ENCODE data around the gene CETN1. TPM values are rescaled to one million over a fixed set of nuclear protein-coding genes. Genes with fewer than 3 reads are reported as not detected.

CETN1 gene
- not detected in 2 replicates for polyA plus RNA-seq
- not detected in 2 replicates for polyA minus RNA-seq

DNA sequence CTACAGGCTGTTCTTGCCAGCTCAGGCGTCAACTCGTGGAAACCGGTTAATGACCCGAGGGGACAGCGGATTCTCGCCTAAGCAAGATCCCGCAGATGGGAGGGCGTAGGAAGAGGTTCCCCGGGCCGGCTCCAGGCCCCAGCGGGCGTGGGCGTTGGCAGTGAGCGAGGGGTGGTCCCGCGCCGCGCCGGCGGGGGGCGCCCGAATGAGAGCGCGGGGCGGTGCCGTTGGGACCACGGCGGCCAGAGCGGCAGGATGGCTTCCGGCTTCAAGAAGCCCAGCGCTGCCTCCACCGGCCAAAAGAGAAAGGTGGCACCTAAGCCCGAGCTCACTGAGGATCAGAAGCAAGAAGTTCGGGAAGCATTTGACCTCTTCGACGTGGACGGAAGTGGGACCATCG lies at the start of gene CETN1:
Gene CETN1, plus strand, starts transcription at position 227 of the 400 bp plus-strand sequence. Its CDS starts 29 bp downstream, at position 256.
- H3K79me2 ChIP-seq (replicated peaks; ENCODE audit: insufficient read depth, low read length): no peaks in the 10 kb centered on the region
- no peaks in the 10 kb centered on the region for H3K9me3 ChIP-seq (ENCODE audit: low read length)
- H4K20me1 ChIP-seq (ENCODE audit: insufficient read depth): no peaks in the 10 kb centered on the region
- no peak for TF ChIP-seq EZH2 (IDR thresholded peaks at IDR 0.05; ENCODE audit: borderline replicate concordance, insufficient read depth, low read length, poor library complexity, severe bottlenecking)
- TF ChIP-seq SMC3 (conservative IDR thresholded peaks at IDR 0.05; ENCODE audit: poor library complexity): no peak
- no peak for TF ChIP-seq MXI1 (conservative IDR thresholded peaks at IDR 0.05; ENCODE audit: poor library complexity, severe bottlenecking)
- TF ChIP-seq TAF1 (IDR thresholded peaks at IDR 0.05; ENCODE audit: low read depth): no peak
- TF ChIP-seq EP300 (conservative IDR thresholded peaks at IDR 0.05; ENCODE audit: poor library complexity, severe bottlenecking): no peak
- no peak for TF ChIP-seq POLR2AphosphoS5 (IDR thresholded peaks at IDR 0.05)
- TF ChIP-seq RAD21 (conservative IDR thresholded peaks at IDR 0.05): no peak
- TF ChIP-seq, protein P1, sequence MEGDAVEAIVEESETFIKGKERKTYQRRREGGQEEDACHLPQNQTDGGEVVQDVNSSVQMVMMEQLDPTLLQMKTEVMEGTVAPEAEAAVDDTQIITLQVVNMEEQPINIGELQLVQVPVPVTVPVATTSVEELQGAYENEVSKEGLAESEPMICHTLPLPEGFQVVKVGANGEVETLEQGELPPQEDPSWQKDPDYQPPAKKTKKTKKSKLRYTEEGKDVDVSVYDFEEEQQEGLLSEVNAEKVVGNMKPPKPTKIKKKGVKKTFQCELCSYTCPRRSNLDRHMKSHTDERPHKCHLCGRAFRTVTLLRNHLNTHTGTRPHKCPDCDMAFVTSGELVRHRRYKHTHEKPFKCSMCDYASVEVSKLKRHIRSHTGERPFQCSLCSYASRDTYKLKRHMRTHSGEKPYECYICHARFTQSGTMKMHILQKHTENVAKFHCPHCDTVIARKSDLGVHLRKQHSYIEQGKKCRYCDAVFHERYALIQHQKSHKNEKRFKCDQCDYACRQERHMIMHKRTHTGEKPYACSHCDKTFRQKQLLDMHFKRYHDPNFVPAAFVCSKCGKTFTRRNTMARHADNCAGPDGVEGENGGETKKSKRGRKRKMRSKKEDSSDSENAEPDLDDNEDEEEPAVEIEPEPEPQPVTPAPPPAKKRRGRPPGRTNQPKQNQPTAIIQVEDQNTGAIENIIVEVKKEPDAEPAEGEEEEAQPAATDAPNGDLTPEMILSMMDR (IDR thresholded peaks at IDR 0.05; ENCODE audit: poor library complexity, severe bottlenecking): no peak
- TF ChIP-seq, protein P2, sequence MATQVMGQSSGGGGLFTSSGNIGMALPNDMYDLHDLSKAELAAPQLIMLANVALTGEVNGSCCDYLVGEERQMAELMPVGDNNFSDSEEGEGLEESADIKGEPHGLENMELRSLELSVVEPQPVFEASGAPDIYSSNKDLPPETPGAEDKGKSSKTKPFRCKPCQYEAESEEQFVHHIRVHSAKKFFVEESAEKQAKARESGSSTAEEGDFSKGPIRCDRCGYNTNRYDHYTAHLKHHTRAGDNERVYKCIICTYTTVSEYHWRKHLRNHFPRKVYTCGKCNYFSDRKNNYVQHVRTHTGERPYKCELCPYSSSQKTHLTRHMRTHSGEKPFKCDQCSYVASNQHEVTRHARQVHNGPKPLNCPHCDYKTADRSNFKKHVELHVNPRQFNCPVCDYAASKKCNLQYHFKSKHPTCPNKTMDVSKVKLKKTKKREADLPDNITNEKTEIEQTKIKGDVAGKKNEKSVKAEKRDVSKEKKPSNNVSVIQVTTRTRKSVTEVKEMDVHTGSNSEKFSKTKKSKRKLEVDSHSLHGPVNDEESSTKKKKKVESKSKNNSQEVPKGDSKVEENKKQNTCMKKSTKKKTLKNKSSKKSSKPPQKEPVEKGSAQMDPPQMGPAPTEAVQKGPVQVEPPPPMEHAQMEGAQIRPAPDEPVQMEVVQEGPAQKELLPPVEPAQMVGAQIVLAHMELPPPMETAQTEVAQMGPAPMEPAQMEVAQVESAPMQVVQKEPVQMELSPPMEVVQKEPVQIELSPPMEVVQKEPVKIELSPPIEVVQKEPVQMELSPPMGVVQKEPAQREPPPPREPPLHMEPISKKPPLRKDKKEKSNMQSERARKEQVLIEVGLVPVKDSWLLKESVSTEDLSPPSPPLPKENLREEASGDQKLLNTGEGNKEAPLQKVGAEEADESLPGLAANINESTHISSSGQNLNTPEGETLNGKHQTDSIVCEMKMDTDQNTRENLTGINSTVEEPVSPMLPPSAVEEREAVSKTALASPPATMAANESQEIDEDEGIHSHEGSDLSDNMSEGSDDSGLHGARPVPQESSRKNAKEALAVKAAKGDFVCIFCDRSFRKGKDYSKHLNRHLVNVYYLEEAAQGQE (IDR thresholded peaks at IDR 0.05; ENCODE audit: borderline replicate concordance): no peak
- H3K9ac ChIP-seq (ENCODE audit: low read length): no peak within 1 kb of the TSS
- no peaks in the 10 kb centered on the region for H3K27me3 ChIP-seq (ENCODE audit: insufficient read depth, low read depth, low read length)
- no peaks in the 10 kb centered on the region for H3K9me2 ChIP-seq (ENCODE audit: insufficient read depth, low read length)
- no peaks in the 10 kb centered on the region for H3K36me3 ChIP-seq (ENCODE audit: insufficient read depth, low read length)
- H3K27ac ChIP-seq (ENCODE audit: low read length): no peak within 1 kb of the TSS
- no peak within 1 kb of the TSS for H3K4me3 ChIP-seq (ENCODE audit: low read length)
- H2AFZ ChIP-seq (ENCODE audit: low read depth, low read length): no peak within 1 kb of the TSS
- H3F3A ChIP-seq (ENCODE audit: insufficient read depth, low read length, poor library complexity, severe bottlenecking): no peaks in the 10 kb centered on the region
- no peak within 1 kb of the TSS for H3K4me2 ChIP-seq (ENCODE audit: low read length)

DNA sequence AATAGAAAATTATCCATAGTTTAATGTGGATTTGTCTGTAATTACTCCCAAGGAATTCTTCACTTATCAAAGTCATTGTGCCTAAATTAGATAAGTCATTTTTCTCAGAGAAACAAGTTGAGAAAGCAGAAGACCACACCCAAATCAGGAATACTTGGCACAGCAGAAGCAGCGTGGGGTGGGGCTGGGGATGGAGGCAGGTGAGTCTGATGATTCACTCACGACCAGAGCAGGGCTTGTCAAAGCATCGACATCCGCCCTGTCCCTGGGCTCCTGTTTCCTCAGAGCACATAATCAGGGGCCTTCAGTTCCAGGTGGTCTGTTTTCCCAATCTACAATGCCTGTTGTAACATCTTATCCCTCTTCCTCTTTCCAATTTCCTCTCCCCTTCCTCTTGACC lies 48.2 kb upstream of the CETN1 start:
- TF ChIP-seq TAF1 (IDR thresholded peaks at IDR 0.05; ENCODE audit: low read depth) (no peak), SMC3 (conservative IDR thresholded peaks at IDR 0.05; ENCODE audit: poor library complexity) (no peak), POLR2AphosphoS5 (IDR thresholded peaks at IDR 0.05) (no peak)
- TF ChIP-seq, protein P1 (IDR thresholded peaks at IDR 0.05; ENCODE audit: poor library complexity, severe bottlenecking): no peak
- TF ChIP-seq, protein P2 (IDR thresholded peaks at IDR 0.05; ENCODE audit: borderline replicate concordance): no peak
- no peaks in the 10 kb centered on the region for H3K36me3 ChIP-seq (ENCODE audit: insufficient read depth, low read length)
- no peak overlapping the region for H3K4me3 ChIP-seq (ENCODE audit: low read length)
- no peak overlapping the region for H3K9ac ChIP-seq (ENCODE audit: low read length)
- H3K79me2 ChIP-seq (replicated peaks; ENCODE audit: insufficient read depth, low read length): no peaks in the 10 kb centered on the region
- no peak overlapping the region for H3K27ac ChIP-seq (ENCODE audit: low read length)
- H2AFZ ChIP-seq (ENCODE audit: low read depth, low read length): no peak overlapping the region
- no peaks in the 10 kb centered on the region for H3K27me3 ChIP-seq (ENCODE audit: insufficient read depth, low read depth, low read length)
- H4K20me1 ChIP-seq (ENCODE audit: insufficient read depth): no peaks in the 10 kb centered on the region
- H3F3A ChIP-seq (ENCODE audit: insufficient read depth, low read length, poor library complexity, severe bottlenecking): no peaks in the 10 kb centered on the region
- no peaks in the 10 kb centered on the region for H3K9me2 ChIP-seq (ENCODE audit: insufficient read depth, low read length)
- no peak overlapping the region for H3K4me2 ChIP-seq (ENCODE audit: low read length)
- no peaks in the 10 kb centered on the region for H3K9me3 ChIP-seq (ENCODE audit: low read length)
